GM19023 (cell line): ENCODE results near the gene INPP4B.

Experiments
- ATAC-seq: cut with Tn5 transposase; IDR thresholded peaks from one replicate; pipeline ENCODE4 v1.9.1; 2021; ENCODE audit warnings: mild to moderate bottlenecking, moderate library complexity; ENCODE audit not compliant: unreplicated experiment

INPP4B gene

DNA sequence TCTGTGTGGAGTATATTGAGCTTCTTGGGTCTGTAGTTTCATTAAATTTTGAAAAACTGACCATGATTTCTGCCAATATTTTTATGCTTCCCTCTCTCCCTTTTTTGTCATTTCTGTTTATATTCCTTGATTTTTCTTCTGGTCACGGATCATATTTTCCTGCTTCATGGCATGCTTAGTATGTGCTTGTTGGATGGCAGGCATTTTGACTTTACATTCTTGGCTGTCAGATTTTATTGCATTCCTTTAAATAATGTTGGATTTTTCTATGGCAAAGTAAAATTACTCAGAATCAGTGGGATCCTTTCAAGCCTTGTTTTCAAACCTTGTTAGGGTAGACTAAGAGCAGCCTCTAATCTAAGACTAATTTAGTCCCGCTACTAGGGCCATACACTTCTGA is 677.9 kb downstream of the INPP4B start:
- ATAC-seq = no peak

DNA sequence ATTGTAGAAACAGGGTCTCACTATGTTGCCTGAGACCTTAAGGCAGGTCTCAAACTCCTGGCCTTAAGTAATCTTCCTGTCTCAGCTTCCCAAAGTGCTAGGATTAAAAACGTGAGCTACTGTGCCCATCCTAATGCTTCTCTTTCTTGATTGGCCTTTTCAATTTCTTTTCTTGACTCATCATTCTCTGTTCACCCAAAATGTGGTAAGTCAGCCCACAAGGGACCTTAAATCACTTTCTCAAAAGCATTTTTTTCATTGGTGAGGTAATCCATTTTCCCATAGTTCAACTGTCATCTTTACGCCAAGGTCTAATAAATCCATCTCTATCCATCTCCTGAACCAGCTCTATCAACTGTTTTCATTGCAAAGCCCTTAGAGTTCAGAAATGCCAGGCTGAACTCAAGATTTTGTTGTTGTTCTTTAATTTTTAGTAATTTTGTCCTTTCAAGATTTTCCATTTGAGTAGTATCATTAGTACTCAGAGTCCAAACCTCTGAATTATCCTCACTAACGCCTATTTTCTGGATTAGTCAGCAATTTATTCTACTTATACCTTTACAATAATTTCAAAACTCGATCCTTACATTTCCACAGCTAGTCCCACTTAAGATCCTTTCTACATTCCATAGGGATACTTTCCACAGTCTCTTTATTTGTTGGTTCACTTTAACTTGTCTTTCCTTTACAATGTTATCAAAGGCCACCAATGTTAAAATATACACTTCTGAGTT is 681.2 kb downstream of the INPP4B start:
- no peak for ATAC-seq

DNA sequence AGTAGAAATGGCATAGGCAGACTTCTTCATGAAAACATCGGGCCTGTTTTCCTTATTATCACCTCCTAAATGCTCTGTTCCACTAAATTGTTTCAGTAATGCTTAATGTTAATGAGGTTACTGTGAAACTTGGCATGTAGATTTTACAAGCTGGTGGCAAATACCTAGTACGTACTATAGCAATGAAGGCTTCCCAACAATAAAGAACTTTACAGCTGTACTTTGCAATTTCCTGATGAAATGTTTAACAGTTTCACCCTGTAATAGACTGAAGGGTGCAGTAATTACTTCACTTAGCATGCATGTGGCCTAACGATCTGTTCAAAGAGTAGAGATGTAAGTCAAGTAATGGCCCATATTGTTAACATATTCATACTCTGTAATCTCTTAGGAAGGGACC is 685.0 kb downstream of the INPP4B start:
- no peak for ATAC-seq

DNA sequence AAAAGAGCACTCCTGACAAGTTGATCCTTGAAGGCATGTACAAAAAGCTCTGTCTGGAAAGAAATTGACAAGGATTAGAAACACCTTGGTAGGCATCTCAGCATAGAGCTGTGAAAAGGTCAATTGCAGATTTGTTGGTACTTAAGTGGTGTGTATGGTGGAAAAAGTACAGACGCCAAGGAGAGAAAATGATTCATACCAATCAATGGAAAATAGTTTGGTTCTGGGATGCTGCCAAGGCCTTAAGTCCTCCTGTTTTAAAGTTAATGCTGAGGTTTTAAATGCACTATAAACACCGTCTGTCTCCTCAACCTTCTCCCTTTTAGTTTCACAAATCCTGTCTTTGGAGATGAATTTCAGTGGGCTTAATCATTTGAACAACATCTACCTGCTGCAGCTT is 685.6 kb downstream of the INPP4B start:
- ATAC-seq = no peak

DNA sequence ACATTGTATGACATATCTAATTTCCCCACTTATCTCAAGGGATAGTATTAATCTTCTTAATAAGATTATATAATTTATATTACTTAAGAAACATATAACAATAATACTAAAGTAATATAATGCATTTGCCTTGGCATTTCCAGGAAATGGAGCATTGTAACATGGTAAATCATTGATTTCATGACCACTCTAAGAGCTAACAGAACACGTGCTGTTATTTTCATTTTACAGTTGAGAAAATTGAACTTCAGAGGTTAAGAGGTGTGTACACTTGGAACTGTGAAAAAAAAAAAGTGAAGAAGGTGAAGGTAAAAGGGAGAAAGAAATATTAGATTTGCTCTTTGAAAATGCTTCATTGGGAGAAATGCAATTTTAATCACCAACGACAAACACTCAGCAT is 687.1 kb downstream of the INPP4B start:
- ATAC-seq = no peak

DNA sequence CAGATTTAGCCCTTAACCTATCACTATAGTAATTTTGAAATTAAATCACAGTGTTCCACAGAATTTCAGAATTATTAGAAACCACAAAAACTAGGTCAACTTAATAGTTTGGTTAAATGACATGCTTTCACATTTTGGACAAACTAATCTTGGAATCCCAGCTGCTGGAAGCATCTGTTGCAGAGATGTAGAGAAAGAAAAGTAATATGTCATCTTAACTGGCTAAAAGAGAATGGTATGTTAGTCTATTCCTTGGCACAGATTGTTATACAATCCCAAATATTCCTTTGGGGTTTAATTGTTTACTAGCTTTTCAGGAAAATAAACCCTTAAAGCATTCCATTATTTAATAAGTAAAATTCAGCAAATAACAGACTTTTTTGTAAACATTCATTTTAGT is 689.8 kb downstream of the INPP4B start:
- ATAC-seq = no peak

DNA sequence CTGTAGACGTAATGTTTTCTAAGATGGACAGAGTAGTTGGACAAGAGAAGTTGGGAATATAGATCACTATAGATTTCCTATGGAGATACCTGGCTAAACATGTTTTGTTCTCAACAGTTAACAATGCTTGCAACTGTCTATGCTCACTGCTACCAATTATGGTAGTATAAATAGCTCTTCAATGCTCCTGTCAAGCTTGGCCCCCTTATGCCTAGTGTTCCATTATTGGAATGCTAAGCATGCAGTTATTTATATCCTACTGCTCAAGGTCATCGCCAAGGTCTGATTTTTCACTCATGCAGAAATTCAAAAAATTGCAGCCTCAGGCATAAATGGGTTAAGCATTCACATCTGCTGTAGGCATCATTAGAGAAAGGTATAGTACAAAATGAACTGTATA is 690.8 kb downstream of the INPP4B start:
- ATAC-seq = no peak

DNA sequence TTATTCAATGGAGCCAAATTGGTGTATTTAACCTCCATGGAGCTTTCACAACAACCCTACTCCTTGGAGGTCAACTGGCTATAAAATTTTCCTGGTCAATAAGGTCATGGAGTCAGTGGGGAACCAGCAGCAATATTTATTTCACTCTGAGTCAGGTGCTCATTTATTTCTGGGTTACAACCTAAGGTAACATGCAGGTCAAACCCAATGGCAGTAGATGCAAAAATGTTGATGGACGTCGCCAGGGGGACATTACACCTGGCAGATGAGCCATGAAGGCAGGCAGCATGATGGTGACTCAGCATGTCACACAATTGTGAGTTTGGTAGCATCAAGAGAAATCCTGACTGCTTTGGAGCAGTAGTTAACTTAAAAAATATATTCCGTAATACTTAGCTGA is 695.6 kb downstream of the INPP4B start:
- no peak for ATAC-seq

DNA sequence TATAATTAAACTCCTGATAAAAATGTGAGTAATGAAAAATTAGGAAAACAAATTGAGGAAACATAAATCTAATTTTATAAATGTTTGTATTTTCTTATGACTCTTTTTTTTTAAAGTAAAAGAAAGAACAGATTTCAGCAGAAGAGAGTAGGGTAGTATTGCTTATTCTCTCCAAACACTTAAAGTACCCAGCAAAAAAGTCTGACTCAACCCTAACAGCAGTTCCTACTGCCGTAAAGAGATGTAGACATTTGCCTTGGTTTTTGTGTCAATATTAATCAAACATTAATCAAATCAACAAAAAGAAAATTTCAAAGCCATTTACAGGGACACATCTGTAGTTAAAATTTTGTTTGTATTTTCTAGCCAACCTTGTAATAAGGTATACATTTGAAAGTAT is 701.3 kb downstream of the INPP4B start:
- ATAC-seq = no peak

DNA sequence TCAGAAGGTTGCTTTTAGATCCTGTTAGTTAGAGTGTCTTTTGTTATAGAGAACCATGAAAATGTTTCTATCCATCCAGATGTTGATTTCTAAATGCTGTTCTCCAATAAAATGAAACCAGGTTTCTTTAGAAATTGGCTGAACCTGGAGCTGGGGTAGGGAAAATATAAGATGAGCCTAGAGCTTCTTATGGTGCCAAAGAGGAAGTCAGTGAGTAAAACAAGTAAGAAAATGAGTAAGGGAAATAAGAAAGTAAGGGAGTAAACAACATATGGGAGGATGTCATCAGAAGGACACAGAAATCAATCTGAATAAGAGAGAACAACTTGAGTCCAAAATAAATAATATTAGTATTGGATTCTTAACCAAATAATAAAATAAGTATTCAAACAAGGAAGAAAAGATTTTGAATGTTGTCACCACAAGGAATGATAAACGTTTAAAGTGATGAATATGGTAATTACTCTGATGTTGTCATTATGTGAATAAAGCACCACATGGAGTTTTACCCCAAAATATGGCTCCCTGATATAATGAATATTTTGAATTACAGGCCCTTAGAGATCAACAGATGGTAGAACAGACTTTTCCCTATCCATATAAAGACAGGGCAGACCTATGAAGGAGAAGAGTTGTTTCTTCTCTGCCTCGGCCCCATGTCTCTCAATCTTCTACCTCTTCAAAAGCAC is 703.6 kb downstream of the INPP4B start:
- ATAC-seq = no peak

DNA sequence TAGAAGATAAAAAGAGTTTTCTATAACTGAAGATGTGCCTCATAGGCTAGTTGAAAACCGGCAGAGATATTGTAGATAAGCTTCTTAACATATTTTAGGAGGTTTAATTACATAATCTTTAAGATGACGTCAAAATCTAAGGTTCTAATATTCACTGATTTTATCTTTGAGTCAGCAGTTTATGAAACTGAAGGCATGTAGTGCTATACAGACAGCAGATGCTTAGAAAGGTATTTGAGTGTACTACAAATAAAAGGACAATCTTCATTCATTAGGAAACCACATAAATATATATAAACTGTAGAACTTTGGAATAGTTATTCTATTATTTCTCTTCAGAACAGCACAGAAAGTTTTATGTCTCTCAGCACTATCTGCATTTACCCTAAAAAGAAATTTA is 704.9 kb downstream of the INPP4B start:
- ATAC-seq = no peak

DNA sequence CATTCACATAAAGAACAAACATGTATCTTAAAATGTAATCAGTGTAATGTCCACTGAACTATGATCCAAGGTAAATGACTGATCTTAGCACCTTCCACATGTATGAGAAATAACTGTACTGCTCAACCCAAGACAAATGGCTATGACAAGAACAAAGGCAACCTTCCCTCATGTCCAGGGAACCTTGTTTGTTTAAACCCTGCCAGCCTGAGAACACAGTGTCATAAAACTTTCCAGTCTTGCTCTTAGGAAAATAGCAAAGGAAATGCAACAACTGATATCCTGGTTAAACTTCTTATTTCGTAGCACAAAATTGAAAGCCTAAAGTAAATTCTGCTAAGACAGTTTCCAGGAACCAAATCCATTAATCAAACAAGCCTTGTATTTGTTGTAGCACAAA is 715.4 kb downstream of the INPP4B start:
- ATAC-seq = no peak

DNA sequence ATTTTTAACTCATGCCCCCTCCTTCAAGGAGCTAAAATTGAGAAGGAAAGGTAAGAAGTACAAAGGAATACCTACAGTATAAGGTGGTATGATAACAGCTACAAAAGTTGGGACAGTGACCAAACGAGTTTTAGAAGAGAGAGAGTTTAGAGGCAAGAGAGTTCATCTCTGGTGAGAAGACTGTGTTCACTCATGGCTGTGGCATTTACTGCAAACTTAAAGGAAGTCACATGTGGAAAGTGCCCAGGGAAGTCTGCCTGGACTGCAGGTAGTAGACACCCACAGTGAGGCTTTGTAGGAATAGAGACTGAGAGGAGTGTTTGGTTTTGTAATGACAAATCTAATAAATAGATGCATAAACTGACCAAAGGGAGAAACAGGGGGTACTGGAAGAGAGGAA is 716.2 kb downstream of the INPP4B start:
- no peak for ATAC-seq

DNA sequence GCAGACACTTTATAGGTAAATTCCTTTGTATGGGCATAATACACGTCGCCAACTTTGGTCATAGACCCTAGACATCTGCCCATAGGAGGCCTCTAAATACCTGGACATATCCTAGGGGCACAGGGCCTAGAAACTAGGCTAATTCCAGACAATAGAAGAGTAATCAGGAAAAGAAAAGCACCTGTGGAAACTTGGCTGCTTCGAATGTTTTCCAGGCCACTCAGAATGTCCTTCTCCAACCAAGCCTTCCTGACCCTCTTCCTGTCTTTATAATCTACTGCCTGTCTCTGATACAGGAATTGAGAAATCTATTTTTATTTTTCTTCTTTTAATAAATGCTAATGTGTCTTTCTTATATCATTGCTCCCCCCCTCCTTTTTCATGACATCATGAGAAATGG is 716.6 kb downstream of the INPP4B start:
- no peak for ATAC-seq

DNA sequence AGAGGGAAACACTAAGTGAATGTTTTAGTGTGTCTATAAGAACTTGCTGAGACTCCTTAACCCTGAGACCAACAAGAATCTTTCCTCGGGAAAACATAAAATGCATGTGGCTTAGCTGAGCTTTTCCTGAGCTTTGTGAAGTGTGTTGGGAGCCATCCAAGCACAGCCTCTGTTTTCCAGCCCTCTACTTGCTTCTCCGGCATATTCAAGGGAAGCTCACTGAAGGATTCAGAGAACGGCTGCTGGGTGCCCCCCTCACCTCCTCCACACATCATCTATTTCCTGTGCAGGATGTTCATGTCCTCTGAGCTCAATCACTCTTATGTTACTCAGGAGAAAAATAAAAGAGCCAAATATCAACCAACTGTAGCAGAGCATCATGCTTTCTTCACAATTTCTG is 717.6 kb downstream of the INPP4B start:
- no peak for ATAC-seq

DNA sequence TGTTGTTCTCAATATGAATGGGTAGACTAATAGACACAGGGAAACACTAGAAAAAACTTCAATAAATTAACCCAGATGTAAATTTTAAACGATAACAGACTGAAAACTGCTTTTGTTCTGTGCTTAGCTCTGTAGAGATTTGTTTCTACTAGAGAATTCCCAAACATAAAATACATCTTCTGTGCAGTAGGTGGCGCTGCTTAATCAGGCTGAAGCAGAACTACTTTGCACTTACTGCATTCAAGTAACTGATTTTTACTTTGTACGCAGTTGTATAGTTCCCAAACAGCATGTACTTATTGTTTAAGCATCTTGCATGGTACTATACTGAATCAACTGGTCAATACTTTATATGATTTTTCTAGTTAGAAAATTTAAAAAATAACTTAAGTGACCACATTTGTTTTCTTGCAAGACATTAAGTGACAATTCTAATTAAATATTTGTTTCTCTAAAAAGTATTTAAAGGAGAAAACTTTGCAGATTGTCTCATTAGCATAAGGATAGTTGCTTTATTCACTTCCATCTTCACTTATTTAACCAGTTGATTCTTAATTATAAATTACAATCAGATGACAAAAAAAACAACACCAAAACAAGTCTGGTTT is 719.1 kb downstream of the INPP4B start:
- ATAC-seq = peak; percentile 71

DNA sequence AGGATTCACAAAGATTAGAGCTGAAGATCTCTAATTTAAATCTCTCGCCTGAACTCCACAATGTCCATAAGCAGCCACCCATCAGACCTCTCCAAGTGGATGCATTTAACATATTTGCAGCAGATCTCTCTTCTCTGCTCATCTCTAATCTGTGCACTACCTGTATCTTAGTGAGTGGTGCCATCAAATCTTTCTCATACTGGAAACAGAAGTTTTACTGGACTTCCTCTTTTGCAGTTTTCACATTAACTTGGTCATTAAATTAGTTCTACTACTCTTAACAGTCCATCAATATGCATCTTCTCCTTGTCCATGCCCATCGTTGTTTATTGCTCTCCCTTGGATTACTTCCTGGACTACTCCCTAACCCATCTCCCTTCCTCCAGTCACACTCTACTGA is 721.2 kb downstream of the INPP4B start:
- ATAC-seq = no peak

DNA sequence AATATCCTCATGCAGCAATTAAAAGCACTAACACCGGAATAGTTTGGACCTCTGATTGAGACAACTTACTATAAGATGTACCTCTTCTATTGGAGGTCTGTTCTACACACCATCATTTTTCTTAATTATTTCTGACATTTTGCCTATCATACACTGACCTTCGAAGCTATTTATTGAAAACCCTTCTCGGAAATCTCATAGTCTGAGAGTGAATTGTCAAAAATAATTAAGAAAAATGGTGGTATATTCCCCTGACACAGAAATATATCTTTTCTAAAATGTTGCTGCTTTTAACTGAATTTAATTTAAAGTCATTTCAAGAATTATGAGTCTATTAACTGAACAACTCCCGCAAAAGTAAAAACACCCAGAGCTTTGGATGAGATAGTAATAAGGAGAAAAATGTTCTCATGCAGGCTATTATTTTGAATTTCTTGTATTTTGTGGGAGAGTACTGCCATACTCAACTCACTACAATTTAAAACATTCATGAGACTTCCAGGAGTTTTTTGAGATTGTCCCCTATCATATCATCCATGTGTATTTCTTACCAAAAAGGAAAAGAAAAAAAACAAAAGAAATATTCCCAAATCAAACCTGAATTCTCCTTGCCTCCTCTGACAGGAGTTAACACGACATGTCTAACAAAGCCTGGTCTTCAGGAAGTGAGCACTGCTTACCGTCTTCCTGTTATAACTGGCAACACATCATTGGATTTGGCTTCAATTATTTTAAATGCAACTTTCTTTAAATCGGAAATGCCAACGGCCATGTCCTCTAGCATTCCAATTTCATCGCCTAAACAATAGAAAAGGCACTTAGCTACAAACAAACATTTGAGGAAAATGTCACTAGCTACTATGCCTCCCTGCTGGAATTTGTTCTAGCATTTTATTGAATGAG is 724.4 kb downstream of the INPP4B start:
- ATAC-seq = no peak

DNA sequence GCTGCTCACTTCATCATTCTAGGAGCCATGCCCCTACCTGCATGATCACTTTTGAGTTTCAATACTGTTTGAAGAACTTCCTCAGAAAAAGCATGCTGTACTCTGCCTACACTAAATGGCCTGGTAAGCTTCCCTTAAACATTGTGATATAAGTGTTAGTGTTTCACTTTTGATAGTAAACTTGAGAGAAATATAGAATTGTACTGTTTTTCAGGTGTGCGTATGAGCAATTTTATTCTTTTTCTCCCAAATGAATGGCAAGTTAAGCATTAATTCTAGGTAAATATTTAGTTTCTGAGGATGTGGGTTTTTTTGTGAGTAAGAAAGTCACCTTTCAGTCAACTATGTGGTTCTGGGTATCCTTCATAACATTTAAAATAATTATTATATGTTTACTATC is 725.2 kb downstream of the INPP4B start:
- ATAC-seq = no peak

DNA sequence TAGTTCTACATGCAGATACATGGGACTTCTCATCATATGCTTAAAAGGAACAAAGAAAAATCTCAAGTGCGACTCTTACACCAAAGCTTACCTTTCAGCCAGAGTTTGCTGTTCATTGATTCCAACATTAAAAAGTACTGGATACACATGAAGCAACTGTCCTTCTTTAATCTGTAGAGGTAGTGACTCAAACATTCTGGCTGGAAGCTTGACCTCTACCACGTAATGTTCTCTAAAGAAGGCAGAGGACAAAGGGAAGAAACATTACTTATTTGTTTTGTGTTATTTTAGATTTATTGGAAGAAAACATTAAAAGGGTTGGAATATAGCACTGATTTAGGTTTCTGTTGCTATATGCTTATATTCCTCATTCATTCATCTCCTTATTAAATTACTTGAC is 733.6 kb downstream of the INPP4B start:
- no peak for ATAC-seq

DNA sequence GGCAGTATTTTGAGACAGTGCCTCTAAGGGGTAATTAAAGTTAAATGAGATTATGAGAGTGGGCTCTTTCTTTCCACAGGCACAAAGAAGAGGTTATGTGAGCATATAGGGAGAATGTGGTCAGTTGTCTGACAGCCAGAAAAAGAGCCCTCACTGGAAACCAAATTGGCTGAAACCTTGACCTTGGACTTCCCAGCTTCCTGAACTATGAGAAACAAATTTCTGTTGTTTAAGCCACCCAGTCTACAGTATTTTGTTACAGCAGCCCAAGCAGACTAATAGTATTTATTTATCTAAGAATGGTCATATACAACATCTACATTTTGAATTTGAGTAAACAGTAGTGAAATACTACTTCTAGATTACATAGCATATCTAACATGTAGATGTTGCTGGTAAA is 736.0 kb downstream of the INPP4B start:
- no peak for ATAC-seq
